Breast epithelium (tissue), 3 donors: ENCODE data around the gene GIN1.

ENCODE experiments used
- POLR2A ChIP-seq: fragments of 450-650 bp; IDR thresholded peaks from one replicate; pipeline ENCODE4 v1.6.1; 2016; ENCODE audit warnings: antibody characterized with exemption, mild to moderate bottlenecking, moderate library complexity
- POLR2AphosphoS5 ChIP-seq, 3 donors: sonication (generic); formaldehyde crosslinking; IDR thresholded peaks; one replicate each; pipeline ENCODE4 v1.6.1; 2017; ENCODE audit warnings: antibody characterized with exemption in 3 of 3
- TF ChIP-seq, protein P1 (sequence below), 3 donors: fragments of 450-650 bp; IDR thresholded peaks; one replicate each; pipeline ENCODE4 v1.5.1; 2016 to 2017; ENCODE audit warnings: antibody characterized with exemption in 3 of 3, mild to moderate bottlenecking in 3 of 3, moderate library complexity in 3 of 3

- TF ChIP-seq, protein P1, sequence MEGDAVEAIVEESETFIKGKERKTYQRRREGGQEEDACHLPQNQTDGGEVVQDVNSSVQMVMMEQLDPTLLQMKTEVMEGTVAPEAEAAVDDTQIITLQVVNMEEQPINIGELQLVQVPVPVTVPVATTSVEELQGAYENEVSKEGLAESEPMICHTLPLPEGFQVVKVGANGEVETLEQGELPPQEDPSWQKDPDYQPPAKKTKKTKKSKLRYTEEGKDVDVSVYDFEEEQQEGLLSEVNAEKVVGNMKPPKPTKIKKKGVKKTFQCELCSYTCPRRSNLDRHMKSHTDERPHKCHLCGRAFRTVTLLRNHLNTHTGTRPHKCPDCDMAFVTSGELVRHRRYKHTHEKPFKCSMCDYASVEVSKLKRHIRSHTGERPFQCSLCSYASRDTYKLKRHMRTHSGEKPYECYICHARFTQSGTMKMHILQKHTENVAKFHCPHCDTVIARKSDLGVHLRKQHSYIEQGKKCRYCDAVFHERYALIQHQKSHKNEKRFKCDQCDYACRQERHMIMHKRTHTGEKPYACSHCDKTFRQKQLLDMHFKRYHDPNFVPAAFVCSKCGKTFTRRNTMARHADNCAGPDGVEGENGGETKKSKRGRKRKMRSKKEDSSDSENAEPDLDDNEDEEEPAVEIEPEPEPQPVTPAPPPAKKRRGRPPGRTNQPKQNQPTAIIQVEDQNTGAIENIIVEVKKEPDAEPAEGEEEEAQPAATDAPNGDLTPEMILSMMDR (IDR thresholded peaks at IDR 0.05), result no peak
- TF ChIP-seq POLR2A (no peak), POLR2AphosphoS5 (IDR thresholded peaks at IDR 0.05) (no peak)
These were observed 7.4 kb upstream of the GIN1 start for GRCh38 chr5:103127292-103127817.
